GM23338 (cell line): Measurements from ENCODE around the gene INO80E. TPM values are rescaled to one million over a fixed set of nuclear protein-coding genes. Genes with fewer than 3 reads are reported as not detected.

Source experiments
- ATAC-seq: fragments of 200-7000 bp; cut with Tn5 transposase; 3 replicates; pipeline ENCODE4 v1.9.1; 2020
- DNase-seq: peaks from one replicate; pipeline ENCODE4 v3.0.0-alpha.2; 2015; ENCODE audit warnings: low spot score
- H2AFZ ChIP-seq: fragments of 200-600 bp; sonication (generic); 2 replicates; pipeline ENCODE4 v1.8.0; 2016; ENCODE audit warnings: antibody characterized with exemption, mild to moderate bottlenecking, moderate library complexity
- H3F3A ChIP-seq: fragments of 200-600 bp; sonication (generic); replicated peaks from 2 replicates; pipeline ENCODE4 v1.8.0; 2017; ENCODE audit warnings: antibody characterized with exemption, mixed run types, low read depth
- H3K27ac ChIP-seq: fragments of 200-600 bp; sonication (generic); 2 replicates; pipeline ENCODE4 v1.6.1; 2016; ENCODE audit warnings: low read depth
- H3K27me3 ChIP-seq: fragments of 200-600 bp; sonication (generic); 2 replicates; pipeline ENCODE4 v1.8.0; 2016; ENCODE audit warnings: mild to moderate bottlenecking, mixed run types, moderate library complexity; ENCODE audit not compliant: insufficient read depth
- H3K36me3 ChIP-seq: fragments of 200-600 bp; sonication (generic); 2 replicates; pipeline ENCODE4 v1.8.0; 2016; ENCODE audit warnings: mild to moderate bottlenecking; ENCODE audit not compliant: insufficient read depth
- H3K4me1 ChIP-seq: fragments of 200-600 bp; sonication (generic); 2 replicates; pipeline ENCODE4 v1.8.0; 2016; ENCODE audit warnings: mild to moderate bottlenecking, moderate library complexity; ENCODE audit not compliant: insufficient read depth
- H3K4me2 ChIP-seq: fragments of 200-600 bp; sonication (generic); 2 replicates; pipeline ENCODE4 v1.7.1; 2017; ENCODE audit warnings: mixed run types
- H3K4me3 ChIP-seq: fragments of 200-600 bp; sonication (generic); 2 replicates; pipeline ENCODE4 v1.6.1; 2016; ENCODE audit warnings: mixed run types
- H3K79me2 ChIP-seq: fragments of 200-600 bp; sonication (generic); replicated peaks from 2 replicates; pipeline ENCODE4 v1.8.0; 2017; ENCODE audit warnings: mild to moderate bottlenecking; ENCODE audit not compliant: insufficient read depth
- H3K9me2 ChIP-seq: fragments of 200-600 bp; sonication (generic); 2 replicates; pipeline ENCODE4 v1.8.0; 2017; ENCODE audit not compliant: insufficient read depth
- H4K20me1 ChIP-seq: fragments of 200-600 bp; sonication (generic); replicated peaks from 2 replicates; pipeline ENCODE4 v1.8.0; 2017; ENCODE audit warnings: mild to moderate bottlenecking; ENCODE audit not compliant: insufficient read depth
- H3K27ac Mint-ChIP-seq: 2 replicates; pipeline ENCODE4 v1.8.0; 2020; ENCODE audit warnings: inconsistent platforms, mild to moderate bottlenecking, moderate library complexity, mixed read lengths
- H3K27me3 Mint-ChIP-seq: 3 replicates; pipeline ENCODE4 v1.8.0; 2022; ENCODE audit warnings: low read depth, mild to moderate bottlenecking, moderate library complexity, mixed read lengths, inconsistent platforms; ENCODE audit not compliant: insufficient read depth, poor library complexity
- H3K36me3 Mint-ChIP-seq: 3 replicates; pipeline ENCODE4 v1.8.0; 2021; ENCODE audit warnings: low read depth, mild to moderate bottlenecking, inconsistent platforms, moderate library complexity, mixed read lengths
- H3K4me1 Mint-ChIP-seq: 3 replicates; pipeline ENCODE4 v1.8.0; 2020; ENCODE audit warnings: mild to moderate bottlenecking, inconsistent platforms, mixed read lengths
- H3K4me3 Mint-ChIP-seq: 3 replicates; pipeline ENCODE4 v1.8.0; 2021; ENCODE audit warnings: moderate library complexity, mild to moderate bottlenecking, inconsistent platforms, mixed read lengths
- H3K9me3 Mint-ChIP-seq: 3 replicates; pipeline ENCODE4 v1.8.0; 2020; ENCODE audit warnings: moderate library complexity, mild to moderate bottlenecking, inconsistent platforms, mixed read lengths
- CREB1 ChIP-seq: fragments of 250-450 bp; sonication (Bioruptor Pico); IDR thresholded peaks from 2 replicates; pipeline ENCODE4 v1.5.0; 2020; ENCODE audit warnings: low read depth, mild to moderate bottlenecking, moderate library complexity
- JUNB ChIP-seq: IDR thresholded peaks from one replicate; pipeline ENCODE4 v1.6.1; 2016; ENCODE audit warnings: antibody characterized with exemption; ENCODE audit not compliant: unreplicated experiment
- NANOG ChIP-seq: IDR thresholded peaks from 2 replicates; pipeline ENCODE4 v1.6.1; 2016; ENCODE audit warnings: antibody characterized with exemption, borderline replicate concordance
- POLR2AphosphoS5 ChIP-seq: IDR thresholded peaks from 2 replicates; pipeline ENCODE4 v1.6.1; 2016; ENCODE audit warnings: antibody characterized with exemption, low read depth
- ZNF114 ChIP-seq: fragments of 250-450 bp; sonication (Bioruptor Pico); IDR thresholded peaks from 2 replicates; pipeline ENCODE4 v1.5.0; 2020; ENCODE audit warnings: mild to moderate bottlenecking, moderate library complexity
- polyA plus RNA-seq: library from polyadenylated mRNA; unstranded; fragments of >200 nt; fragmentation: Nextera tagmentation; extraction: Ambion mirVana; gene quantifications from 2 replicates; pipeline ENCODE4 v1.2.1, GENCODE V29; 2016
- total RNA-seq: library from RNA; depleted of rRNA; stranded (reverse); fragments of >200 nt; shearing (Covaris generic); gene quantifications from 2 replicates; pipeline ENCODE4 v1.2.3, GENCODE V29; 2014
- TF ChIP-seq, protein P1 (sequence below): fragments of 250-450 bp; sonication (Bioruptor Pico); IDR thresholded peaks from 2 replicates; pipeline ENCODE4 v1.5.0; 2020; ENCODE audit warnings: mild to moderate bottlenecking, moderate library complexity
- TF ChIP-seq, protein P2 (sequence below): IDR thresholded peaks from 2 replicates; pipeline ENCODE4 v1.6.1; 2016; ENCODE audit warnings: antibody characterized with exemption

Gene INO80E
- total and polyA plus RNA-seq, 2 experiments from 2014 or later: 66.0 to 71.0 TPM

DNA sequence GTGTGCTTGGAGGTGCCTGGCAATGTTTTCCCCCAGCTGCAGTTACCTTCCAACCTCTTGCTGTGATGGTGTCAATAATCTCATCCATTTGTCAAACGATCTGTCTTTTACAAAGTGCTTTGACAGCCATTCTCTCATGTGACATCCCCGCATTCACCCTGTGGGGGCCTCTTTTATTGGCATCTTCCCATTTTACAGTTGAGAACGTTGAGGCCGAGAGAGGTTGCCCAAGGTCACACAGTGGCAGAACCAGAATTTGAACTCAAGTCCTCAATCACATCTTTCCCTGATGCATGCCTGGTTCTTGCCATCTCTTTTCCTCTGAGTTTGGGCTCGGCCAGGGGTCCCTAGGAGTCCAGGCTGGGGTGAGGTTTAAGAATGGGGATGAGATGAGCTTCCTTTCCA is 20.9 kb upstream of the INO80E start (continued):
- no peak for TF ChIP-seq POLR2AphosphoS5
- TF ChIP-seq NANOG: no peak
- TF ChIP-seq, protein P1, sequence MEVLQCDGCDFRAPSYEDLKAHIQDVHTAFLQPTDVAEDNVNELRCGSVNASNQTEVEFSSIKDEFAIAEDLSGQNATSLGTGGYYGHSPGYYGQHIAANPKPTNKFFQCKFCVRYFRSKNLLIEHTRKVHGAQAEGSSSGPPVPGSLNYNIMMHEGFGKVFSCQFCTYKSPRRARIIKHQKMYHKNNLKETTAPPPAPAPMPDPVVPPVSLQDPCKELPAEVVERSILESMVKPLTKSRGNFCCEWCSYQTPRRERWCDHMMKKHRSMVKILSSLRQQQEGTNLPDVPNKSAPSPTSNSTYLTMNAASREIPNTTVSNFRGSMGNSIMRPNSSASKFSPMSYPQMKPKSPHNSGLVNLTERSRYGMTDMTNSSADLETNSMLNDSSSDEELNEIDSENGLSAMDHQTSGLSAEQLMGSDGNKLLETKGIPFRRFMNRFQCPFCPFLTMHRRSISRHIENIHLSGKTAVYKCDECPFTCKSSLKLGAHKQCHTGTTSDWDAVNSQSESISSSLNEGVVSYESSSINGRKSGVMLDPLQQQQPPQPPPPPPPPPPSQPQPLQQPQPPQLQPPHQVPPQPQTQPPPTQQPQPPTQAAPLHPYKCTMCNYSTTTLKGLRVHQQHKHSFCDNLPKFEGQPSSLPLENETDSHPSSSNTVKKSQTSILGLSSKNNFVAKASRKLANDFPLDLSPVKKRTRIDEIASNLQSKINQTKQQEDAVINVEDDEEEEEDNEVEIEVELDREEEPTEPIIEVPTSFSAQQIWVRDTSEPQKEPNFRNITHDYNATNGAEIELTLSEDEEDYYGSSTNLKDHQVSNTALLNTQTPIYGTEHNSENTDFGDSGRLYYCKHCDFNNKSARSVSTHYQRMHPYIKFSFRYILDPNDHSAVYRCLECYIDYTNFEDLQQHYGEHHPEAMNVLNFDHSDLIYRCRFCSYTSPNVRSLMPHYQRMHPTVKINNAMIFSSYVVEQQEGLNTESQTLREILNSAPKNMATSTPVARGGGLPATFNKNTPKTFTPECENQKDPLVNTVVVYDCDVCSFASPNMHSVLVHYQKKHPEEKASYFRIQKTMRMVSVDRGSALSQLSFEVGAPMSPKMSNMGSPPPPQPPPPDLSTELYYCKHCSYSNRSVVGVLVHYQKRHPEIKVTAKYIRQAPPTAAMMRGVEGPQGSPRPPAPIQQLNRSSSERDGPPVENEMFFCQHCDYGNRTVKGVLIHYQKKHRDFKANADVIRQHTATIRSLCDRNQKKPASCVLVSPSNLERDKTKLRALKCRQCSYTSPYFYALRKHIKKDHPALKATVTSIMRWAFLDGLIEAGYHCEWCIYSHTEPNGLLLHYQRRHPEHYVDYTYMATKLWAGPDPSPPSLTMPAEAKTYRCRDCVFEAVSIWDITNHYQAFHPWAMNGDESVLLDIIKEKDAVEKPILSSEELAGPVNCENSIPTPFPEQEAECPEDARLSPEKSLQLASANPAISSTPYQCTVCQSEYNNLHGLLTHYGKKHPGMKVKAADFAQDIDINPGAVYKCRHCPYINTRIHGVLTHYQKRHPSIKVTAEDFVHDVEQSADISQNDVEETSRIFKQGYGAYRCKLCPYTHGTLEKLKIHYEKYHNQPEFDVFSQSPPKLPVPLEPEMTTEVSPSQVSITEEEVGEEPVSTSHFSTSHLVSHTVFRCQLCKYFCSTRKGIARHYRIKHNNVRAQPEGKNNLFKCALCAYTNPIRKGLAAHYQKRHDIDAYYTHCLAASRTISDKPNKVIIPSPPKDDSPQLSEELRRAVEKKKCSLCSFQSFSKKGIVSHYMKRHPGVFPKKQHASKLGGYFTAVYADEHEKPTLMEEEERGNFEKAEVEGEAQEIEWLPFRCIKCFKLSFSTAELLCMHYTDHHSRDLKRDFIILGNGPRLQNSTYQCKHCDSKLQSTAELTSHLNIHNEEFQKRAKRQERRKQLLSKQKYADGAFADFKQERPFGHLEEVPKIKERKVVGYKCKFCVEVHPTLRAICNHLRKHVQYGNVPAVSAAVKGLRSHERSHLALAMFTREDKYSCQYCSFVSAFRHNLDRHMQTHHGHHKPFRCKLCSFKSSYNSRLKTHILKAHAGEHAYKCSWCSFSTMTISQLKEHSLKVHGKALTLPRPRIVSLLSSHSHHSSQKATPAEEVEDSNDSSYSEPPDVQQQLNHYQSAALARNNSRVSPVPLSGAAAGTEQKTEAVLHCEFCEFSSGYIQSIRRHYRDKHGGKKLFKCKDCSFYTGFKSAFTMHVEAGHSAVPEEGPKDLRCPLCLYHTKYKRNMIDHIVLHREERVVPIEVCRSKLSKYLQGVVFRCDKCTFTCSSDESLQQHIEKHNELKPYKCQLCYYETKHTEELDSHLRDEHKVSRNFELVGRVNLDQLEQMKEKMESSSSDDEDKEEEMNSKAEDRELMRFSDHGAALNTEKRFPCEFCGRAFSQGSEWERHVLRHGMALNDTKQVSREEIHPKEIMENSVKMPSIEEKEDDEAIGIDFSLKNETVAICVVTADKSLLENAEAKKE: no peak
- TF ChIP-seq CREB1: no peak
- TF ChIP-seq JUNB: no peak
- TF ChIP-seq ZNF114 (CRISPR knock-in tag): no peak

DNA sequence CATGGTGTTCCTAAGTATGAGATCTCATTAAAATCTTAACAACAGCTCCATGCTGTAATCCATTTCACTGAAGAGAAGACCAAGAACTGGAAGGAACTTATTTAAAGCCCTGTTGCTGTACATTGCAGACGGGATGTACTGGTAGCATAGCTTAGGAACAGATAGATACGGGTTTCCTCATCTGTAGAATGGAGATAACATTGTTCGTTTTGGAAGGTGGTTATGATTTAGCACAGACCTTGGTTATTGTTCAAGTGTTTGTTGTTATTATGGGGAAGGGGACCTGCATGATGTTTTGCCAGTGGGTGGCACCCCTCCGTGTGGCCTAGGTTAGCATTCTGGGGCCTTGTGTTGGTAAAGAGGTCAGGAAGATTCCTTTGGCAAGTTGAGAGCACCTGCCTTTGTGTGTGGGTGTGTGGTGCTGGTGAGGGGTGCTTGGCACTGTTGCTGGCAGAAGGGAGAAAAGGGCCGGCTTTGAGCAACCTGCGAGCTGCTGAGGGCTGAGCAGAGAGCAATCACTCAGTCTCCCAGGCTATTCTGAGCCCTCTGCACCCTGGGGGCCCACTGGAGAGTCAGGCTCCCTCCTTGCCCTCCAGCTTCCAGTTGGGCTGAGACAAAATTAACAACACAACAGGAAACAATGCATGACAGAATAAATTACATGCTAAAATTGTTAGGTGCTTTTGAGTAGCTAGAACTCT is 20.1 kb upstream of the INO80E start:
- TF ChIP-seq CREB1 (no peak), POLR2AphosphoS5 (no peak)
- TF ChIP-seq, protein P2, sequence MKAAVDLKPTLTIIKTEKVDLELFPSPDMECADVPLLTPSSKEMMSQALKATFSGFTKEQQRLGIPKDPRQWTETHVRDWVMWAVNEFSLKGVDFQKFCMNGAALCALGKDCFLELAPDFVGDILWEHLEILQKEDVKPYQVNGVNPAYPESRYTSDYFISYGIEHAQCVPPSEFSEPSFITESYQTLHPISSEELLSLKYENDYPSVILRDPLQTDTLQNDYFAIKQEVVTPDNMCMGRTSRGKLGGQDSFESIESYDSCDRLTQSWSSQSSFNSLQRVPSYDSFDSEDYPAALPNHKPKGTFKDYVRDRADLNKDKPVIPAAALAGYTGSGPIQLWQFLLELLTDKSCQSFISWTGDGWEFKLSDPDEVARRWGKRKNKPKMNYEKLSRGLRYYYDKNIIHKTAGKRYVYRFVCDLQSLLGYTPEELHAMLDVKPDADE: no peak
- Histone ChIP-seq H3K4me2 (peak overlapping the region; percentile 100), H4K20me1 (peaks cover 17% of the 10 kb centered on the region), H3F3A (peaks cover 23% of the 10 kb centered on the region; the same call in 1 of the 2 replicates), H3K9me2 (peaks cover 4% of the 10 kb centered on the region; the same call in 1 of the 2 replicates), H3K27me3 (peaks cover 16% of the 10 kb centered on the region), H3K27ac (no peak overlapping the region; the same call in 1 of the 2 replicates), H3K4me1 (peaks cover 27% of the 10 kb centered on the region), H3K36me3 (peaks cover 23% of the 10 kb centered on the region), H3K79me2 (peaks cover 37% of the 10 kb centered on the region), H2AFZ (no peak overlapping the region), H3K4me3 (peak overlapping the region; percentile 98; the same call in 1 of the 2 replicates)
- H3K9me3 Mint-ChIP-seq: peaks cover 21% of the 10 kb centered on the region
- H3K36me3 Mint-ChIP-seq: peaks cover 41% of the 10 kb centered on the region
- ATAC-seq: peak; percentile 22
- no peak for DNase-seq
- H3K4me1 Mint-ChIP-seq: peaks cover 29% of the 10 kb centered on the region
- peak overlapping the region; percentile 37 for H3K27ac Mint-ChIP-seq
- peak overlapping the region; percentile 97 for H3K4me3 Mint-ChIP-seq
- H3K27me3 Mint-ChIP-seq: peaks cover 18% of the 10 kb centered on the region
